NCI-H2107 (cell line): ENCODE measurements around the gene ZNF776.
"Not testable (repeated sequence)": the region's sequence is repeated elsewhere in the genome, so short reads cannot be mapped to it uniquely, and the experiment has no call there.

Experiments used
- DNase-seq: peaks from one replicate; lab custom pipeline; 2025; lab: John Stamatoyannopoulos, UW

ZNF776 gene

GRCh38 chr19:57746580-57747471 is at the start of gene ZNF776:
ZNF776 (plus strand) TSS chr19:57746815; CDS start chr19:57747059, 244 bp downstream.
- peak; percentile 67 for DNase-seq

GRCh38 chr19:57701625-57702024 is 45.0 kb upstream of the ZNF776 start:
- DNase-seq: no peak

- DNase-seq: no peak
Observed at GRCh38 chr19:57706346-57706745, 40.3 kb upstream of the ZNF776 start.

- DNase-seq: no peak
Observed at GRCh38 chr19:57708641-57709361, 37.8 kb upstream of the ZNF776 start, which contains the start of gene ZNF154. ZNF154 (minus strand) TSS chr19:57709204; CDS start chr19:57708971, 233 bp downstream.

GRCh38 chr19:57709616-57710015 is 37.0 kb upstream of the ZNF776 start:
- DNase-seq: no peak

- DNase-seq: no peak
Observed at GRCh38 chr19:57712222-57712621, 34.4 kb upstream of the ZNF776 start.

GRCh38 chr19:57719424-57719823 is 27.2 kb upstream of the ZNF776 start:
- DNase-seq: no peak

GRCh38 chr19:57719901-57720519 is 26.6 kb upstream of the ZNF776 start:
- no peak for DNase-seq

GRCh38 chr19:57720878-57721277 is 25.7 kb upstream of the ZNF776 start:
- no peak for DNase-seq

- DNase-seq: not testable (repeated sequence)
Observed at GRCh38 chr19:57738320-57738719, 8.3 kb upstream of the ZNF776 start.

- not testable (repeated sequence) for DNase-seq
Observed at GRCh38 chr19:57738770-57739169, 7.8 kb upstream of the ZNF776 start.

GRCh38 chr19:57747472-57747807 is 825 bp downstream of the ZNF776 start:
- DNase-seq: no peak

- DNase-seq: no peak
Observed at GRCh38 chr19:57748029-57748428, 1.4 kb downstream of the ZNF776 start.

- no peak for DNase-seq
Observed at GRCh38 chr19:57754091-57754673, 7.6 kb downstream of the ZNF776 start.

GRCh38 chr19:57755031-57755430 is 8.4 kb downstream of the ZNF776 start:
- DNase-seq: no peak

- no peak for DNase-seq
Observed at GRCh38 chr19:57757941-57758340, 11.3 kb downstream of the ZNF776 start.

- no peak for DNase-seq
Observed at GRCh38 chr19:57759096-57759495, 12.5 kb downstream of the ZNF776 start.

- peak; percentile 78 for DNase-seq
Observed at GRCh38 chr19:57769345-57770131, 22.9 kb downstream of the ZNF776 start, which contains the start of gene ZNF586. ZNF586 (plus strand) TSS chr19:57769676; CDS start chr19:57769843, 167 bp downstream.

GRCh38 chr19:57771417-57771816 is 24.8 kb downstream of the ZNF776 start:
- DNase-seq: no peak

GRCh38 chr19:57773488-57773887 is 26.9 kb downstream of the ZNF776 start:
- no peak for DNase-seq

- no peak for DNase-seq
Observed at GRCh38 chr19:57776764-57777296, 30.2 kb downstream of the ZNF776 start.
